GM18909 (cell line): ENCODE results near the gene MPO.
A peak's percentile ranks its signal among the peaks of the same experiment; 100 is the strongest.

ENCODE experiments used
- ATAC-seq: cut with Tn5 transposase; IDR thresholded peaks from one replicate; pipeline ENCODE4 v1.9.1; 2021; ENCODE audit warnings: mild to moderate bottlenecking; ENCODE audit not compliant: unreplicated experiment, poor library complexity

The MPO gene

GRCh38 chr17:58265902-58266875 lies 14.5 kb downstream of the MPO start:
- ATAC-seq, result no peak

- no peak for ATAC-seq
These were observed 15.5 kb downstream of the MPO start for GRCh38 chr17:58265271-58265670.

GRCh38 chr17:58264407-58265103 lies 16.2 kb downstream of the MPO start:
- ATAC-seq, result no peak

- no peak for ATAC-seq
These were observed 17.0 kb downstream of the MPO start for GRCh38 chr17:58263773-58264172.

GRCh38 chr17:58262149-58262548 lies 18.6 kb downstream of the MPO start:
- no peak for ATAC-seq

- ATAC-seq, result no peak
These were observed 25.9 kb downstream of the MPO start for GRCh38 chr17:58254803-58255202.

GRCh38 chr17:58253082-58253481 lies 27.7 kb downstream of the MPO start:
- ATAC-seq, result no peak

GRCh38 chr17:58252141-58252540 lies 28.6 kb downstream of the MPO start:
- no peak for ATAC-seq

GRCh38 chr17:58250344-58251011 lies 30.3 kb downstream of the MPO start:
- no peak for ATAC-seq

GRCh38 chr17:58249270-58250133 lies 31.2 kb downstream of the MPO start:
- ATAC-seq, result peak; percentile 60

- ATAC-seq, result no peak
These were observed 31.8 kb downstream of the MPO start for GRCh38 chr17:58248955-58249269.

- ATAC-seq, result no peak
These were observed 33.0 kb downstream of the MPO start for GRCh38 chr17:58247511-58248363.

GRCh38 chr17:58246781-58247180 lies 34.0 kb downstream of the MPO start:
- ATAC-seq, result no peak

- no peak for ATAC-seq
These were observed 34.5 kb downstream of the MPO start for GRCh38 chr17:58246104-58246740.

- ATAC-seq, result no peak
These were observed 35.2 kb downstream of the MPO start for GRCh38 chr17:58245428-58246103.

- no peak for ATAC-seq
These were observed 35.8 kb downstream of the MPO start for GRCh38 chr17:58244963-58245362.

GRCh38 chr17:58242171-58242784 lies 38.5 kb downstream of the MPO start:
- ATAC-seq, result no peak

GRCh38 chr17:58239987-58240386 lies 40.7 kb downstream of the MPO start:
- no peak for ATAC-seq
